Naive B cell (primary cell): ENCODE results near the gene C1orf141. TPM values are rescaled to one million over a fixed set of nuclear protein-coding genes. Genes with fewer than 3 reads are reported as not detected.
"Not testable (repeated sequence)": the region's sequence is repeated elsewhere in the genome, so short reads cannot be mapped to it uniquely, and the experiment has no call there.

Source experiments
- ATAC-seq, 2 donors: fragments of 150-1000 bp; cut with Tn5 transposase; 2 replicates each; pipeline ENCODE4 v1.10.0; 2021; ENCODE audit warnings: low read depth in 2 of 2, mild to moderate bottlenecking in 2 of 2, moderate library complexity in 2 of 2
- DNase-seq: peaks from one replicate; pipeline ENCODE4 v3.0.0; 2022
- H3K27ac Mint-ChIP-seq, 6 donors: one replicate each; pipeline ENCODE4 v1.8.0; 2020 to 2022; ENCODE audit warnings: mild to moderate bottlenecking in 6 of 6, mixed read lengths in 6 of 6, moderate library complexity in 5 of 6, inconsistent platforms in 2 of 6
- H3K27me3 Mint-ChIP-seq, 3 donors: one replicate each; pipeline ENCODE4 v1.8.0; 2021 to 2022; ENCODE audit warnings: mixed read lengths in 3 of 3, mild to moderate bottlenecking in 1 of 3
- H3K36me3 Mint-ChIP-seq, 2 donors: one replicate each; pipeline ENCODE4 v1.8.0; 2020 to 2022; ENCODE audit warnings: mixed read lengths in 2 of 2, inconsistent platforms in 1 of 2, mild to moderate bottlenecking in 1 of 2
- H3K4me1 Mint-ChIP-seq, 3 donors: one replicate each; pipeline ENCODE4 v1.8.0; 2020 to 2022; ENCODE audit warnings: mixed read lengths in 3 of 3, inconsistent platforms in 1 of 3, mild to moderate bottlenecking in 1 of 3, moderate library complexity in 1 of 3
- H3K4me3 Mint-ChIP-seq, 8 donors: one replicate each; pipeline ENCODE4 v1.8.0; 2020 to 2022; ENCODE audit warnings: mild to moderate bottlenecking in 8 of 8, mixed read lengths in 8 of 8, moderate library complexity in 8 of 8, inconsistent platforms in 2 of 8
- H3K9me3 Mint-ChIP-seq, 7 donors: one replicate each; pipeline ENCODE4 v1.8.0; 2020 to 2022; ENCODE audit warnings: mixed read lengths in 7 of 7, mild to moderate bottlenecking in 5 of 7, inconsistent platforms in 2 of 7, moderate library complexity in 1 of 7
- polyA plus RNA-seq, 6 donors: library from polyadenylated mRNA; unstranded; fragments of 300-500 nt; fragmentation: Illumina TruSeq; gene quantifications; one replicate each; pipeline ENCODE4 v1.2.3, GENCODE V29; 2021; ENCODE audit warnings: low read depth in 6 of 6

C1orf141 gene
- polyA plus RNA-seq, 6 donors from 2014 or later, result not detected

- Mint-ChIP-seq H3K36me3 (no peaks in the 10 kb centered on the region), H3K4me3 (no peak overlapping the region), H3K9me3 (no peaks in the 10 kb centered on the region), H3K27me3 (no peaks in the 10 kb centered on the region), H3K27ac (no peak overlapping the region), H3K4me1 (peaks cover 0 to 7% (median 3%) of the 10 kb centered on the region in 3 donors)
- ATAC-seq, result no peak
- DNase-seq, result no peak
Observed at GRCh38 chr1:67103548-67103947, 31.2 kb downstream of the C1orf141 start.

GRCh38 chr1:67100833-67101232 lies 33.9 kb downstream of the C1orf141 start:
- DNase-seq (no peak), ATAC-seq (no peak)
- peak overlapping the region in 2 of 6 donors; percentile 2 to 43 for H3K27ac Mint-ChIP-seq
- no peaks in the 10 kb centered on the region for H3K4me1 Mint-ChIP-seq
- no peak overlapping the region for H3K4me3 Mint-ChIP-seq
- H3K27me3 Mint-ChIP-seq, result no peaks in the 10 kb centered on the region
- H3K36me3 Mint-ChIP-seq, result no peaks in the 10 kb centered on the region
- no peaks in the 10 kb centered on the region for H3K9me3 Mint-ChIP-seq

GRCh38 chr1:67097305-67097704 lies 37.5 kb downstream of the C1orf141 start:
- DNase-seq, result no peak
- Mint-ChIP-seq H3K9me3 (no peaks in the 10 kb centered on the region), H3K36me3 (no peaks in the 10 kb centered on the region), H3K27me3 (no peaks in the 10 kb centered on the region), H3K27ac (no peak overlapping the region), H3K4me3 (no peak overlapping the region), H3K4me1 (no peaks in the 10 kb centered on the region)
- ATAC-seq, result no peak

- no peak for DNase-seq
- ATAC-seq, result no peak
- peaks cover 0 to 10% (median 0%) of the 10 kb centered on the region in 7 donors for H3K9me3 Mint-ChIP-seq
- H3K4me1 Mint-ChIP-seq, result no peaks in the 10 kb centered on the region
- H3K4me3 Mint-ChIP-seq, result no peak overlapping the region
- no peaks in the 10 kb centered on the region for H3K27me3 Mint-ChIP-seq
- H3K27ac Mint-ChIP-seq, result no peak overlapping the region
- no peaks in the 10 kb centered on the region for H3K36me3 Mint-ChIP-seq
Observed at GRCh38 chr1:67094191-67094590, 40.6 kb downstream of the C1orf141 start.

GRCh38 chr1:67089685-67090208 lies 45.0 kb downstream of the C1orf141 start:
- ATAC-seq, result no peak
- Mint-ChIP-seq H3K9me3 (peaks cover 0 to 10% (median 0%) of the 10 kb centered on the region in 7 donors), H3K36me3 (no peaks in the 10 kb centered on the region), H3K4me3 (no peak overlapping the region), H3K27ac (peak overlapping the region in 1 of 6 donors; percentile 28), H3K27me3 (peaks cover 0 to 8% (median 4%) of the 10 kb centered on the region in 3 donors), H3K4me1 (no peaks in the 10 kb centered on the region)
- DNase-seq, result no peak

GRCh38 chr1:67088440-67088839 lies 46.3 kb downstream of the C1orf141 start:
- Mint-ChIP-seq H3K9me3 (peaks cover 0 to 10% (median 0%) of the 10 kb centered on the region in 7 donors), H3K36me3 (no peaks in the 10 kb centered on the region), H3K27ac (no peak overlapping the region), H3K4me1 (no peaks in the 10 kb centered on the region), H3K4me3 (no peak overlapping the region), H3K27me3 (peaks cover 0 to 8% (median 4%) of the 10 kb centered on the region in 3 donors)
- ATAC-seq (no peak), DNase-seq (no peak)

GRCh38 chr1:67085326-67085725 lies 49.4 kb downstream of the C1orf141 start:
- H3K4me1 Mint-ChIP-seq, result no peaks in the 10 kb centered on the region
- no peak overlapping the region for H3K27ac Mint-ChIP-seq
- peaks cover 0 to 10% (median 0%) of the 10 kb centered on the region in 7 donors for H3K9me3 Mint-ChIP-seq
- no peak overlapping the region for H3K4me3 Mint-ChIP-seq
- DNase-seq (no peak), ATAC-seq (no peak)
- H3K27me3 Mint-ChIP-seq, result peaks cover 0 to 8% (median 4%) of the 10 kb centered on the region in 3 donors
- H3K36me3 Mint-ChIP-seq, result no peaks in the 10 kb centered on the region

- H3K27ac Mint-ChIP-seq, result no peak overlapping the region
- peaks cover 0 to 8% (median 4%) of the 10 kb centered on the region in 3 donors for H3K27me3 Mint-ChIP-seq
- H3K4me1 Mint-ChIP-seq, result no peaks in the 10 kb centered on the region
- no peaks in the 10 kb centered on the region for H3K36me3 Mint-ChIP-seq
- DNase-seq (no peak), ATAC-seq (no peak)
- H3K9me3 Mint-ChIP-seq, result peaks cover 0 to 8% (median 0%) of the 10 kb centered on the region in 7 donors
- H3K4me3 Mint-ChIP-seq, result peak overlapping the region in 1 of 8 donors; percentile 64
Observed at GRCh38 chr1:67084765-67085318, 49.9 kb downstream of the C1orf141 start.

- H3K36me3 Mint-ChIP-seq, result no peaks in the 10 kb centered on the region
Observed at GRCh38 chr1:67078291-67078690, 56.5 kb downstream of the C1orf141 start.

GRCh38 chr1:67077593-67077992 lies 57.2 kb downstream of the C1orf141 start:
- H3K27me3 Mint-ChIP-seq, result peaks cover 0 to 4% (median 3%) of the 10 kb centered on the region in 3 donors
- peaks cover 2 to 21% (median 9%) of the 10 kb centered on the region in 7 donors for H3K9me3 Mint-ChIP-seq
- H3K4me3 Mint-ChIP-seq, result no peak overlapping the region
- DNase-seq (no peak), ATAC-seq (no peak)
- peaks cover 0 to 6% of the 10 kb centered on the region in 2 donors for H3K36me3 Mint-ChIP-seq
- peaks cover 3 to 6% (median 4%) of the 10 kb centered on the region in 3 donors for H3K4me1 Mint-ChIP-seq
- H3K27ac Mint-ChIP-seq, result no peak overlapping the region

More at GRCh38 chr1:67078291-67078690, 56.5 kb downstream of the C1orf141 start:
- no peak for DNase-seq
- H3K9me3 Mint-ChIP-seq, result peaks cover 0 to 14% (median 3%) of the 10 kb centered on the region in 7 donors
- H3K27ac Mint-ChIP-seq, result no peak overlapping the region
- H3K4me1 Mint-ChIP-seq, result peaks cover 3 to 6% (median 4%) of the 10 kb centered on the region in 3 donors
- no peaks in the 10 kb centered on the region for H3K27me3 Mint-ChIP-seq
- ATAC-seq, result no peak
- H3K4me3 Mint-ChIP-seq, result no peak overlapping the region

- ATAC-seq (no peak), DNase-seq (no peak)
- peaks cover 0 to 17% of the 10 kb centered on the region in 2 donors for H3K36me3 Mint-ChIP-seq
- H3K4me1 Mint-ChIP-seq, result peaks cover 3 to 6% (median 4%) of the 10 kb centered on the region in 3 donors
- H3K9me3 Mint-ChIP-seq, result peaks cover 5 to 53% (median 23%) of the 10 kb centered on the region in 7 donors
- H3K4me3 Mint-ChIP-seq, result no peak overlapping the region
- no peak overlapping the region for H3K27ac Mint-ChIP-seq
- peaks cover 0 to 8% (median 6%) of the 10 kb centered on the region in 3 donors for H3K27me3 Mint-ChIP-seq
Observed at GRCh38 chr1:67072749-67073148, 62.0 kb downstream of the C1orf141 start.

GRCh38 chr1:67067655-67068054 lies 67.1 kb downstream of the C1orf141 start:
- not testable (repeated sequence) for DNase-seq, H3K27me3 Mint-ChIP-seq, H3K4me3 Mint-ChIP-seq, H3K4me1 Mint-ChIP-seq, H3K27ac Mint-ChIP-seq, ATAC-seq
- Mint-ChIP-seq H3K36me3 (peaks cover 0 to 22% of the 10 kb centered on the region in 2 donors), H3K9me3 (peaks cover 2 to 51% (median 27%) of the 10 kb centered on the region in 7 donors)

- DNase-seq (no peak), ATAC-seq (no peak)
- no peaks in the 10 kb centered on the region for H3K4me1 Mint-ChIP-seq
- peaks cover 0 to 10% (median 8%) of the 10 kb centered on the region in 7 donors for H3K9me3 Mint-ChIP-seq
- H3K27me3 Mint-ChIP-seq, result no peaks in the 10 kb centered on the region
- no peak overlapping the region for H3K27ac Mint-ChIP-seq
- no peak overlapping the region for H3K4me3 Mint-ChIP-seq
- peaks cover 0 to 7% of the 10 kb centered on the region in 2 donors for H3K36me3 Mint-ChIP-seq
Observed at GRCh38 chr1:67062412-67062811, 72.4 kb downstream of the C1orf141 start.

GRCh38 chr1:67061266-67061665 lies 73.5 kb downstream of the C1orf141 start:
- H3K9me3 Mint-ChIP-seq, result no peaks in the 10 kb centered on the region
- no peaks in the 10 kb centered on the region for H3K27me3 Mint-ChIP-seq
- H3K4me3 Mint-ChIP-seq, result no peak overlapping the region
- no peaks in the 10 kb centered on the region for H3K36me3 Mint-ChIP-seq
- H3K27ac Mint-ChIP-seq, result no peak overlapping the region
- no peaks in the 10 kb centered on the region for H3K4me1 Mint-ChIP-seq
- ATAC-seq (no peak), DNase-seq (no peak)
